Psoas muscle (tissue), 8 donors: ENCODE results near the gene LRRC71. TPM values are rescaled to one million over a fixed set of nuclear protein-coding genes. Genes with fewer than 3 reads are reported as not detected.
A peak's percentile ranks its signal among the peaks of the same experiment; 100 is the strongest.

Source experiments
- ATAC-seq, 4 donors: fragments of 200-7000 bp; cut with Tn5 transposase; one replicate each; pipeline ENCODE4 v1.9.1; 2020; ENCODE audit warnings: moderate library complexity in 3 of 4, mild to moderate bottlenecking in 2 of 4
- DNase-seq, 2 donors: peaks; one replicate each; pipeline ENCODE4 v3.0.0-alpha.2; 2020
- H3K27ac ChIP-seq: fragments of 200-600 bp; one replicate; pipeline ENCODE4 v1.8.0; 2022
- H3K27me3 ChIP-seq, 3 donors: fragments of 200-600 bp in 1 of 3; one replicate each; pipeline versions ENCODE4 v1.6.1 to v1.8.0; 2013 to 2022; ENCODE audit warnings: low read length in 2 of 3, mild to moderate bottlenecking in 2 of 3, moderate library complexity in 1 of 3; ENCODE audit not compliant: insufficient read depth in 3 of 3
- H3K36me3 ChIP-seq, 2 donors: fragments of 200-600 bp in 1 of 2; one replicate each; pipeline versions ENCODE4 v1.6.1 to v1.8.0; 2013 to 2022; ENCODE audit warnings: low read depth in 1 of 2, mild to moderate bottlenecking in 1 of 2, moderate library complexity in 1 of 2; ENCODE audit not compliant: insufficient read depth in 1 of 2
- H3K4me1 ChIP-seq: fragments of 200-600 bp; one replicate; pipeline ENCODE4 v1.8.0; 2022
- H3K4me3 ChIP-seq: fragments of 200-600 bp; one replicate; pipeline ENCODE4 v1.8.0; 2022; ENCODE audit warnings: mild to moderate bottlenecking
- H3K9me3 ChIP-seq: fragments of 200-600 bp; one replicate; pipeline ENCODE4 v1.8.0; 2022
- WGBS, 3 donors: extraction: QIAGEN DNeasy Blood & Tissue Kit; methylation state at CpG; one replicate each; pipeline versions ENCODE4 v1.1.6 to v1.1.7; 2013; 5-methylcytosine and 5-hydroxymethylcytosine counted together
- intact Hi-C, 2 donors: fragments of 100-400 bp; cut with DNase I; formaldehyde crosslinking; loops; one replicate each; pipeline versions ENCODE4 v1.11.0 to v1.14.2; 2022
- polyA plus RNA-seq, 3 donors: library from polyadenylated mRNA; stranded (reverse); fragments of 200-250 nt; gene quantifications; one replicate each; pipeline ENCODE4 v1.2.3, GENCODE V29; 2013
- total RNA-seq, 4 donors: library from RNA; stranded (reverse); fragmentation: NEBNext Ultra II Directional in 2 of 4; extraction: Animal tissue kit (Norgen Biotek cat#: 25700) in 2 of 4; gene quantifications; one replicate each; pipeline versions ENCODE4 v1.2.1 to v1.2.4, GENCODE V29; 2021 to 2023
- TF ChIP-seq, protein P1 (sequence below): fragments of 200-600 bp; IDR thresholded peaks from one replicate; pipeline ENCODE4 v1.8.0; 2022; ENCODE audit warnings: antibody characterized with exemption
- donor health status: healthy with polysubstance abuse.
- donor health status: DM: no; HTN: no; CAD: no; lungs with moderate emphysema.
- donor health status: Bipolar disorder and iron deficiency.
- donor health status: healthy.
- donor health status: DM: yes; HTN: yes; CAD: no.
- donor health status: DM: no; HTN: no; CAD: no.
- donor health status: DM: no; HTN: no; CAD: no.
- donor health status: DM: yes; HTN: yes; CAD: no.

LRRC71 gene
- total and polyA plus RNA-seq, 7 donors = 0.03 TPM; not detected in 5

DNA sequence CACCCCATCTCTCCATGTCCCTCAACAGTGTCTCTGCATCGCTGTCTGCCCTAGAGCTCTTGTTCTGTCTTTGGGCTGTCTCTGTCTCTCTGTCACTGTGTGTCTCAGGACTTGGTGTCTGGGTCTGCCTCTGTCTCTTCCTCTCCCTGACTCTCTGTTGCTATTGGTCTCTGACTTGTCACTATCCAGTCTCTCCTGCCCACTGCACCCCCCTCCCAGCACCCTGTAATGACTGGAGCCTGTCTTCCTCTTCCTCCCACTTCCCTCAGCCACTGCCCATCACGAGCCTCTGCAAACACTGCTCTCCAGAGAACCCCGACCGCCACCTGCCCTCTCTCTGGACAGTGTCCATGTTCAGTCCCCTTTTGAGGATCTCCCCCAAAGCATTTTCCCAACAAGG lies 14.8 kb upstream of the LRRC71 start:
- H3K36me3 ChIP-seq = peaks cover 0 to 8% of the 10 kb centered on the region in 2 donors
- H3K4me3 ChIP-seq = no peak overlapping the region
- no peaks in the 10 kb centered on the region for H3K9me3 ChIP-seq
- 42 to 72% (median 53%) methylated on average over 4 of the region's 4 CpGs for WGBS, 3 donors
- peaks cover 0 to 32% (median 0%) of the 10 kb centered on the region in 3 donors for H3K27me3 ChIP-seq
- intact Hi-C loops = no loop called here
- peaks cover 2% of the 10 kb centered on the region for H3K4me1 ChIP-seq
- DNase-seq (peak in 1 of 2 donors; percentile 14), ATAC-seq (no peak)
- H3K27ac ChIP-seq = no peak overlapping the region
- TF ChIP-seq, protein P1, sequence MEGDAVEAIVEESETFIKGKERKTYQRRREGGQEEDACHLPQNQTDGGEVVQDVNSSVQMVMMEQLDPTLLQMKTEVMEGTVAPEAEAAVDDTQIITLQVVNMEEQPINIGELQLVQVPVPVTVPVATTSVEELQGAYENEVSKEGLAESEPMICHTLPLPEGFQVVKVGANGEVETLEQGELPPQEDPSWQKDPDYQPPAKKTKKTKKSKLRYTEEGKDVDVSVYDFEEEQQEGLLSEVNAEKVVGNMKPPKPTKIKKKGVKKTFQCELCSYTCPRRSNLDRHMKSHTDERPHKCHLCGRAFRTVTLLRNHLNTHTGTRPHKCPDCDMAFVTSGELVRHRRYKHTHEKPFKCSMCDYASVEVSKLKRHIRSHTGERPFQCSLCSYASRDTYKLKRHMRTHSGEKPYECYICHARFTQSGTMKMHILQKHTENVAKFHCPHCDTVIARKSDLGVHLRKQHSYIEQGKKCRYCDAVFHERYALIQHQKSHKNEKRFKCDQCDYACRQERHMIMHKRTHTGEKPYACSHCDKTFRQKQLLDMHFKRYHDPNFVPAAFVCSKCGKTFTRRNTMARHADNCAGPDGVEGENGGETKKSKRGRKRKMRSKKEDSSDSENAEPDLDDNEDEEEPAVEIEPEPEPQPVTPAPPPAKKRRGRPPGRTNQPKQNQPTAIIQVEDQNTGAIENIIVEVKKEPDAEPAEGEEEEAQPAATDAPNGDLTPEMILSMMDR = no peak

DNA sequence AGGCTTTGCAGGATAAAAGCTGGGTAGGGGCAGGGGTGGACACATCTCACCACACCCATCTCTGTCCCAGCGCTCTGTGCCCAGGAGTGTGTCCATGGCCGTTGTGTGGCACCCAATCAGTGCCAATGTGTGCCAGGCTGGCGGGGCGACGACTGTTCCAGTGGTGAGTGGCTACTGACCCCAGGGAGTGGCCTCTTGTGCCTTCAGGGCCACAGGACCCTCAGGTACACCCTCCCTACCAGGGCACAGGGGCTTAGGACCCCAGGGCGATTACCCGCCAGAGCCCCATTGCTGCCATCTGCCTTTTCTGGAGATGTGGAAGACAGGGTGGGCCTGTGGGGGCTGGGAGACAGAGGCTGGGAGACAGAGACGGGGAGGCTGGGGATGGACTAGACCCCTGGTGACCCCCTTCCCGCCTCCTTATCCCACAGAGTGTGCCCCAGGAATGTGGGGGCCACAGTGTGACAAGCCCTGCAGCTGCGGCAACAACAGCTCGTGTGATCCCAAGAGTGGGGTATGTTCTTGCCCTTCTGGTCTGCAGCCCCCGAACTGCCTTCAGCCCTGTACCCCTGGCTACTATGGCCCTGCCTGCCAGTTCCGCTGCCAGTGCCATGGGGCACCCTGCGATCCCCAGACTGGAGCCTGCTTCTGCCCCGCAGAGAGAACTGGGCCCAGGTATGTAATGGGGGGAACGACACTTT lies 14.1 kb upstream of the LRRC71 start:
- no peaks in the 10 kb centered on the region for H3K9me3 ChIP-seq
- H3K4me3 ChIP-seq = no peak overlapping the region
- H3K27ac ChIP-seq = no peak overlapping the region
- H3K36me3 ChIP-seq = peaks cover 0 to 8% of the 10 kb centered on the region in 2 donors
- intact Hi-C loops = no loop called here
- H3K4me1 ChIP-seq = no peaks in the 10 kb centered on the region
- H3K27me3 ChIP-seq = peaks cover 0 to 35% (median 0%) of the 10 kb centered on the region in 3 donors
- TF ChIP-seq, protein P1 = no peak
- ATAC-seq = no peak
- WGBS, 3 donors = 90 to 94% (median 91%) methylated on average over 16 of the region's 16 CpGs
- DNase-seq = peak in 1 of 2 donors; percentile 50

DNA sequence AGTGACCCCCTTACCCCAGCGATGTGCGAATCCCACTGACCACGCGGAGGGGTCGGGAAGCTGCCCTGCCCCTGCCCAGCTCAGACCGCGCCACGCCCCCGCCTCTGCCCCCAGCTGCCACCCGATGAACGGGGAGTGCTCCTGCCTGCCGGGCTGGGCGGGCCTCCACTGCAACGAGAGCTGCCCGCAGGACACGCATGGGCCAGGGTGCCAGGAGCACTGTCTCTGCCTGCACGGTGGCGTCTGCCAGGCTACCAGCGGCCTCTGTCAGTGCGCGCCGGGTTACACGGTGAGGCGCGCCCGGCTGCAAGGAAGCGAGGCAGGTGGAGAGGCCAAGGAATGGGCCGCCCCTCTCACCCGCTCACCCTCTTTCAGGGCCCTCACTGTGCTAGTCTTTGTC lies 11.9 kb upstream of the LRRC71 start:
- intact Hi-C loops = no loop called here
- 48 to 58% (median 51%) methylated on average over 27 to 29 of the region's 29 CpGs for WGBS, 3 donors
- H3K4me3 ChIP-seq = no peak overlapping the region
- H3K36me3 ChIP-seq = peaks cover 0 to 11% of the 10 kb centered on the region in 2 donors
- peaks cover 0 to 35% (median 0%) of the 10 kb centered on the region in 3 donors for H3K27me3 ChIP-seq
- peak in 1 of 2 donors; percentile 55 for DNase-seq
- no peak overlapping the region for H3K27ac ChIP-seq
- no peaks in the 10 kb centered on the region for H3K9me3 ChIP-seq
- ATAC-seq = peak in 3 of 4 donors; percentile 25 to 43 (median 37)
- TF ChIP-seq, protein P1 = no peak
- H3K4me1 ChIP-seq = no peaks in the 10 kb centered on the region

DNA sequence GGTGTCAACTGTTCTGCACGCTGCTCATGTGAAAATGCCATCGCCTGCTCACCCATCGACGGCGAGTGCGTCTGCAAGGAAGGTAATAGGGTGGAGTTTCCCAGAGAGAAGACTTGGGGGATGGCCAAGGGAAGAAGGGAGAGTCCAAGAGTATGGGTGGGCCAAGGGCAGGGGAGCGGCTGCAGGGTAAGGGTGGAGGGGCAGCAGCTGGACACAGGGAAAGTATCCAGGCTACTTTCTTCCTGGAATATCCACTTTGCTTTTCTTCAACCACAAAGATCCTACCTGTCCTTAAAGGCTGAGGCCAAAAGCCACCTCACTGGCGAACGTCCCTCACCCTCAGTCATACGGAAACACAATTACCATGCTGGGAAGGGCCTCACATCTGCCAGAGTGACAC lies 11.5 kb upstream of the LRRC71 start:
- H3K27ac ChIP-seq = no peak overlapping the region
- 45 to 55% (median 53%) methylated on average over 10 of the region's 10 CpGs for whole genome bisulfite sequencing, 3 donors
- H3K27me3 ChIP-seq = peaks cover 0 to 37% (median 0%) of the 10 kb centered on the region in 3 donors
- no peak overlapping the region for H3K4me3 ChIP-seq
- H3K36me3 ChIP-seq = peaks cover 0 to 11% of the 10 kb centered on the region in 2 donors
- ATAC-seq (no peak), DNase-seq (peak in 1 of 2 donors; percentile 35)
- H3K4me1 ChIP-seq = no peaks in the 10 kb centered on the region
- intact Hi-C loops = no loop called here
- no peaks in the 10 kb centered on the region for H3K9me3 ChIP-seq
- TF ChIP-seq, protein P1 = no peak
